ENCODE measurements around the gene PEX11G. TPM values are rescaled to one million over a fixed set of nuclear protein-coding genes. Genes with fewer than 3 reads are reported as not detected.

The PEX11G gene
- total RNA-seq, 4 donors from 2014 or later = 0.51 to 1.4 (median 1.1) TPM; not detected in 1

DNA sequence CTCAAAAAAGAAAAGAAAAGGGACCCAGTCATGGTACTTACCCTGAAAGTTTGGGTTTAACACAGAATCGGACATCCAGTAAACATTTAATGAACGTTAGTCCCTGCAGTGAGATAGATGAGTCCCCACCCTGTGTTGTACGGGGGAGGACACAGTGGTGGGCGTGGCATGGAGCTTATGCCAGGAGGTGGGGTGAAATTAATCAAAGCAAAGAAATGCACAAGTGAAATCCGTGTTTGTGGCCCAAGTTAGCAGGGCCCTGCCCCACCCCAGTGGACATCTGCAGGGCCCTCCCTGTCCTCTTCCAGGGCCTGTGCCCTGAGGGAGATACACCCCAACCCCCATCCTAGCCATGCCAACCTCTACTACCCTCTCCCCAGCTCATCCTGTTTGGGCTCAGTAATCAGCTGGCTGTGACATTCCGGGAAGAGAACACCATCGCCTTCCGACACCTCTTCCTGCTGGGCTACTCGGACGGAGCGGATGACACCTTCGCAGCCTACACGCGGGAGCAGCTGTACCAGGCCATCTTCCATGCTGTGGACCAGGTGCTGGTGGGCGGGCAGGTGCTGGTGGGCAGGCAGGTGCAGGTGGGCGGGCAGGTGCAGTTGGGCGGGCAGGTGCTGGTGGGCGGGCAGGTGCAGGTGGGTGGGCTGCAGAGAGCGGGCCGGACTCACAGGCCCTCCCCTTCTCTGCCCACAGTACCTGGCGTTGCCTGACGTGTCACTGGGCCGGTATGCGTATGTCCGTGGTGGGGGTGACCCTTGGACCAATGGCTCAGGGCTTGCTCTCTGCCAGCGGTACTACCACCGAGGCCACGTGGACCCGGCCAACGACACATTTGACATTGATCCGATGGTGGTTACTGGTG, 37.5 kb upstream of the PEX11G start:
- peaks cover 0 to 58% of the 10 kb centered on the region in 2 donors for H3K36me3 ChIP-seq
- no peak for DNase-seq
- H3K4me3 ChIP-seq = no peak overlapping the region
- intact Hi-C loops (cut with DNase I; ENCODE audit: low total_unique reads) (no loop called here), in situ Hi-C loops (cut with MboI; ENCODE audit: low sequenced_read_pairs in 4 of 4) (loop anchor here in 1 of 4 donors (25.0 kb wide), 1 partner anchor 139 kb away; no protein-coding TSS in a partner anchor)
- H3K27me3 ChIP-seq = no peaks in the 10 kb centered on the region
- no peak for ATAC-seq
- H3K27ac ChIP-seq = no peak overlapping the region
- peaks cover 15 to 19% of the 10 kb centered on the region in 2 donors for H3K4me1 ChIP-seq
- no peaks in the 10 kb centered on the region for H3K9me3 ChIP-seq
- TF ChIP-seq POLR2A (IDR thresholded peaks at IDR 0.05) = no peak
- TF ChIP-seq, protein P1, sequence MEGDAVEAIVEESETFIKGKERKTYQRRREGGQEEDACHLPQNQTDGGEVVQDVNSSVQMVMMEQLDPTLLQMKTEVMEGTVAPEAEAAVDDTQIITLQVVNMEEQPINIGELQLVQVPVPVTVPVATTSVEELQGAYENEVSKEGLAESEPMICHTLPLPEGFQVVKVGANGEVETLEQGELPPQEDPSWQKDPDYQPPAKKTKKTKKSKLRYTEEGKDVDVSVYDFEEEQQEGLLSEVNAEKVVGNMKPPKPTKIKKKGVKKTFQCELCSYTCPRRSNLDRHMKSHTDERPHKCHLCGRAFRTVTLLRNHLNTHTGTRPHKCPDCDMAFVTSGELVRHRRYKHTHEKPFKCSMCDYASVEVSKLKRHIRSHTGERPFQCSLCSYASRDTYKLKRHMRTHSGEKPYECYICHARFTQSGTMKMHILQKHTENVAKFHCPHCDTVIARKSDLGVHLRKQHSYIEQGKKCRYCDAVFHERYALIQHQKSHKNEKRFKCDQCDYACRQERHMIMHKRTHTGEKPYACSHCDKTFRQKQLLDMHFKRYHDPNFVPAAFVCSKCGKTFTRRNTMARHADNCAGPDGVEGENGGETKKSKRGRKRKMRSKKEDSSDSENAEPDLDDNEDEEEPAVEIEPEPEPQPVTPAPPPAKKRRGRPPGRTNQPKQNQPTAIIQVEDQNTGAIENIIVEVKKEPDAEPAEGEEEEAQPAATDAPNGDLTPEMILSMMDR (IDR thresholded peaks at IDR 0.05 in 4 of 5, conservative IDR thresholded peaks at IDR 0.05 in 1 of 5) = no peak

DNA sequence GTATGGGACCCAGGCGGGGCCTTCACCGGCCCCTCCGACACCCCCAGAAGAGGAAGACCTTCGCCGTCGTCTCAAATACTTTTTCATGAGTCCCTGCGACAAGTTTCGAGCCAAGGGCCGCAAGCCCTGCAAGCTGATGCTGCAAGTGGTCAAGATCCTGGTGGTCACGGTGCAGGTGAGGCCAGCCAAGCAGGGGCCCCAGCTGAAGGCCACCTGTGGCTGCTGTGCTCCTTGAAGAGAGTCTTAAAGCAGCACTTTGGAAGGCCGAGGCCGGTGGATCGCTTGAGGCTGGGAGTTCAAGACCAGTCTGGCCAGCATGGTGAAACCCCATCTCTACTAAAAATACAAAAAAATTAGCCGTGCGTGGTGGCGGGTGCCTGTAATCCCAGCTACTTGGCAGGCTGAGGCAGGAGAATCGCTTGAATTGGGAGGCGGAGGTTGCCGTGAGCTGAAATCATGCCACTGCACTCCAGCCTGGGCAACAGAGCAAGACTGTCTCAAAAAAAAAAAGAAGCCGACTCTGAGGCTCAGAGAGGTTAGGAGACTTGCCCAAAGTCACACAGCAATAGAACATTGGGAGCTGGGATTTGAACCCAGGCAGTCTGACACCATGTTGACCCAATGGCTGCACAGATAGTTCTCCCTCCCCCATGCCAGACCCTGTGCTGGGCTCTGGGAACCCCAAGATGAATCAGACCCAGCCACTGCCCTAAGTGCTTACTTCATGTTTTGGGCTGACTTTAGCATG, 36.3 kb upstream of the PEX11G start:
- intact Hi-C loops (cut with DNase I; ENCODE audit: low total_unique reads) = no loop called here
- DNase-seq (no peak), ATAC-seq (no peak)
- no peaks in the 10 kb centered on the region for H3K9me3 ChIP-seq
- H3K4me1 ChIP-seq = peaks cover 15 to 19% of the 10 kb centered on the region in 2 donors
- H3K27ac ChIP-seq = no peak overlapping the region
- TF ChIP-seq, protein P1 (IDR thresholded peaks at IDR 0.05 in 4 of 5, conservative IDR thresholded peaks at IDR 0.05 in 1 of 5) = no peak
- TF ChIP-seq POLR2A (IDR thresholded peaks at IDR 0.05) = no peak
- no peaks in the 10 kb centered on the region for H3K27me3 ChIP-seq
- in situ Hi-C loops (cut with MboI; ENCODE audit: low sequenced_read_pairs in 4 of 4) = loop anchor here in 1 of 4 donors (25.0 kb wide), 1 partner anchor 138 kb away; no protein-coding TSS in a partner anchor
- peaks cover 0 to 49% of the 10 kb centered on the region in 2 donors for H3K36me3 ChIP-seq
- H3K4me3 ChIP-seq = no peak overlapping the region

DNA sequence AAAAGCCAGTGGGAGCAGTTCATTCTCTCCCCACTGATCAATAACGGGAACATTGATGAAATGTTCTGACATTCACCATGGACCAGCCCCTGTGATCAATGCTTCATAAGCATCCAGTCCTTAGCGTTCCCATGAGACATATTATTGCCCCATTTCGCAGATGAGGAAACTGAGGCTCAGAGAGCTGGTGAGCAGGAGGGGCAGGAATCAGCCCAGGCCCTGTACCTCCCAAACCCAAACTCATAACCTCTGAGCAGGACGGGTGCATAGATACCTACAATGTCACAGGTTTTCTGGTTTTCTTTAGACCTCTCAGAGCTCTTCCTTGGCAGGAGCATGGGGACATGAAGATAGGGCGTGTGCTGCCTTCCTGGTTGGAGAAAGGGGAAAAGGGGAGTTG, 35.7 kb upstream of the PEX11G start:
- in situ Hi-C loops (cut with MboI; ENCODE audit: low sequenced_read_pairs in 4 of 4) (no loop called here), intact Hi-C loops (cut with DNase I; ENCODE audit: low total_unique reads) (no loop called here)
- no peak for ATAC-seq
- H3K9me3 ChIP-seq = no peaks in the 10 kb centered on the region
- no peak overlapping the region for H3K27ac ChIP-seq
- no peaks in the 10 kb centered on the region for H3K27me3 ChIP-seq
- no peak for DNase-seq
- no peak for TF ChIP-seq POLR2A (IDR thresholded peaks at IDR 0.05)
- TF ChIP-seq, protein P1 (IDR thresholded peaks at IDR 0.05 in 4 of 5, conservative IDR thresholded peaks at IDR 0.05 in 1 of 5) = no peak
- no peak overlapping the region for H3K4me3 ChIP-seq
- peaks cover 0 to 43% of the 10 kb centered on the region in 2 donors for H3K36me3 ChIP-seq
- H3K4me1 ChIP-seq = peaks cover 15 to 19% of the 10 kb centered on the region in 2 donors

DNA sequence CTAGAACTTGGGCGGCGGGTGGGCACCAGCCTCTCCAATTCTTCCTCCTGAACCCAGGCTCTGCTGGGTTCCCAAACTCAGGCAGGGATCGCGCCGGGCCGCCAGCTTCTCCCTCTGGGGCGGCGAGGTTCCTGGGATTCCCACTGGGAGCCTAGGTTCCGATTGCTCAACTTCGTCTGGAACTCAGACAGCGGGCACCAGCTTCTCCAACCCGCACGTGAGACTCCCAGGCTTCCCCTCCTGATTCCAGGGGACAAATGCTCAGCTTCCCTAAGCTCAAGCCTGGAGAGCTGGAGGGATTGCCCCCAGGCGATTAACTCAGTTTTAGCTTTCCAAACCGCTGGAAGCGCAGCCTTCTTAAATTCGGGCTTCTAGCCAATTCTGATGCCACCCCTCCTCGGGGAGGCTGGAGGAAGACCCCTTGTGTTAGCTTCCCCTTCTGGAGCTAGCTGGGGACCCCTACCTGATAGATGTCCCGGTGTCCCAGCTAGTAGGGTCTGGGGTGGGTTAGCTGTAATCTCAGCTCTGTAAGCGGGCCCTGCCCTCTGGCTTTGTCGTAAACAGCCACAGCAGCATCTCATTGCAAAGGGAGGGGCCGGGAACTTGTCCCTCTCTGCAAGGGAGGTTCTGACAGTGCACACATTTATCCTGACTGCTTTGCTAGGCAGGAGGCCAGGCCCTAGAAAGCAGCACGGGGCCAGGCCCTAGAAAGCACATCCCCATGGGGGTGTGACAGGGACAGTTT, 34.3 kb upstream of the PEX11G start:
- Histone ChIP-seq H3K36me3 (peaks cover 0 to 29% of the 10 kb centered on the region in 2 donors), H3K27me3 (no peaks in the 10 kb centered on the region), H3K4me1 (peaks cover 15 to 19% of the 10 kb centered on the region in 2 donors), H3K9me3 (no peaks in the 10 kb centered on the region), H3K4me3 (peak overlapping the region; percentile 67 to 95 (median 85)), H3K27ac (peak overlapping the region; percentile 32 to 84 (median 70))
- DNase-seq (no peak), ATAC-seq (peak in 1 of 2 donors; percentile 3)
- TF ChIP-seq, protein P1 (IDR thresholded peaks at IDR 0.05 in 4 of 5, conservative IDR thresholded peaks at IDR 0.05 in 1 of 5) = no peak
- peak in 1 of 2 donors; percentile 4 for TF ChIP-seq POLR2A (IDR thresholded peaks at IDR 0.05)
- in situ Hi-C loops (cut with MboI; ENCODE audit: low sequenced_read_pairs in 4 of 4) = no loop called here
- intact Hi-C loops (cut with DNase I; ENCODE audit: low total_unique reads) = loop anchor here (1.0 to 2.0 kb wide), 4 partner anchors 11 to 424 kb away; partner anchors contain the start of genes PET100, PEX11G and XAB2

All from gastrocnemius medialis (tissue), 4 donors.